Urothelium cell line (cell line): ENCODE data around the gene SEMA7A.

Source experiments
- DNase-seq: peaks from one replicate; pipeline ENCODE4 v3.0.0; 2011; ENCODE audit warnings: low spot score, mixed read lengths
- FAIRE-seq: peaks from 2 replicates; lab custom pipeline; 2011; peaks lifted over from hg19 to GRCh38; lab: Jason Lieb, UNC

The SEMA7A gene

DNA sequence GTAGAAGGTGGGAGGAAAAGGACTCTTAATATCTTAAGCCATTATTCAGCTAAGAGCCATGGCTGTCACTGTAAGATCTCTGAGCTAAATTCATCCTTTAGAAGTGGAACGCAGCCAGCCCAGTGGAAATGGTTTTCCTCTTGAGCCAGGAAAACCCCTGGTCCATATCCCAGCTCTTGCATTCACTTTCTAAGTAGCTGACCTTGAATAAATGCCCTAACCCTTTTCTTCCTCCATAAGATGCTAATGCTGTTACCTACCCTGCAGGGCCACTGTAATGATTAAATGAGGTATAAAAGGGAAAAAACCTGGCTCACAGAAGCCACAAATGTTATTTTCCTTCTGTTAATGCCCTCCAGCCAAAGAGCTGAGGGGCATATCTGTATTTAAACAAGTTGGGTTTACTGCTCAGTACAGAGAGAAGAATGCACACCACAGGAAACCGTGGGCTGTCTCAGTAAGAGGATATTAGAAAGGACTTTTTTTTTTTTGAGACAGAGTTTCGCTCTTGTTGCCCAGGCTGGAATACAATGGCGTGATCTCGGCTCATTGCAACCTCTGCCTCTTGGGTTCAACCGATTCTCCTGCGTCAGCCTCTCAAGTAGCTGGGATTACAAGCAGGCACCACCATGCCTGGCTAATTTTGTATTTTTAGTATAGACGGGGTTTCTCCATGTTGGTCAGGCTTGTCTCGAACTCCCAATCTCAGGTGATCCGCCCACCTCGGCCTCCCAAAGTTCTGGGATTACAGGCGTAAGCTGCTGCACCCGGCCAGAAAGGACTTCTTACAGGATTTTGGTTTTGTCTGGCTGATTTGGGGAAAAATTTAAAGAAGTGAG lies 20.4 kb upstream of the SEMA7A start:
- no peak for DNase-seq
- no peak for FAIRE-seq

GRCh38 chr15:74451861-74452835 lies 18.4 kb upstream of the SEMA7A start:
- FAIRE-seq: no peak
- no peak for DNase-seq

- DNase-seq (no peak), FAIRE-seq (no peak)
Observed at GRCh38 chr15:74451322-74451721, 17.6 kb upstream of the SEMA7A start.

DNA sequence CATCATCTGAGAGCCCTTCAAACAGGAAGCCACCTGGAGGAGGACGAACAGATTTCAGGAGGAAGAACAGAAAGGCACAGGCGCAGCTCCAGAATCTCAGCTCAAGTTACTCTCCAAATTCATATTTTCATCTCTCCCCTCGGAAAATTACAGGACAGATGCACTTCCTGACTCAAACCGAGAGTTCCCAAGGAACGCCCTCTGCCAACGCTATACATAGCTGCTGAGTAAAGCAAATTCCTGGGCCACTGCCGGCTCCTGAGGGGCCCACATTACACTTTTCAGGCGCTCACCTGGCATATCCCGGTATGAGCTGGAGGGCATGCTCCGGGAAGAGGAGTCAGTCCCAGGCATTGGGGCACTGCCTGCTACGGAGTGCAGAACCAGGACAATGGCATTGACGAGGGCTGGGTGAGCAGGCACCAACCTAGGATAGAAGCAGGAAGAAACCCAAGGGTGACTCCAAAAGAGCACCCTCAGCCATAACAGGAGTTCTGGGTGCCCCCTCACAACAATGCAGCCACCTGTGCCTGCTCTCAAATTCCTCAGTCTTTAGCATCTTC lies 16.0 kb upstream of the SEMA7A start:
- no peak for DNase-seq
- FAIRE-seq: no peak

DNA sequence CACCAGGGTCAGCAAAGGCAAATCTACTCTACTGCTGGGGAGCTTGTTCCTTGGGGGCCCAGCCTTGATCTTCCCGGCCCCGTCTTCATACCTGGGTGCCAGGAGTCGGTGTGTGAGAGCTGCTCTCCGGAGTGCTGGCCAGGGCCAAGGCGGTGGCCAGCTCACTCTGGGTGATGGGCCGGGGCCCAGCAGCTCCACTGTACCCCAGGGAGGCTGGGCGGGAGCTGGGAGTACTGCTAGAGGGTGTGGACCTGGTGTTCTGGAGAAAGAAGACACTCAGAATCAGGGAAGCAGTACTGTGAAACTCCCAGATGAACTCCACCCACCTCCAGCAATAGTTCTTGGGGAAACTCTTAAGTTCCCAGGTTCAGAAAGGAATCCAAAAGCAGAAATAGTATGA lies 15.3 kb upstream of the SEMA7A start:
- no peak for FAIRE-seq
- no peak for DNase-seq

DNA sequence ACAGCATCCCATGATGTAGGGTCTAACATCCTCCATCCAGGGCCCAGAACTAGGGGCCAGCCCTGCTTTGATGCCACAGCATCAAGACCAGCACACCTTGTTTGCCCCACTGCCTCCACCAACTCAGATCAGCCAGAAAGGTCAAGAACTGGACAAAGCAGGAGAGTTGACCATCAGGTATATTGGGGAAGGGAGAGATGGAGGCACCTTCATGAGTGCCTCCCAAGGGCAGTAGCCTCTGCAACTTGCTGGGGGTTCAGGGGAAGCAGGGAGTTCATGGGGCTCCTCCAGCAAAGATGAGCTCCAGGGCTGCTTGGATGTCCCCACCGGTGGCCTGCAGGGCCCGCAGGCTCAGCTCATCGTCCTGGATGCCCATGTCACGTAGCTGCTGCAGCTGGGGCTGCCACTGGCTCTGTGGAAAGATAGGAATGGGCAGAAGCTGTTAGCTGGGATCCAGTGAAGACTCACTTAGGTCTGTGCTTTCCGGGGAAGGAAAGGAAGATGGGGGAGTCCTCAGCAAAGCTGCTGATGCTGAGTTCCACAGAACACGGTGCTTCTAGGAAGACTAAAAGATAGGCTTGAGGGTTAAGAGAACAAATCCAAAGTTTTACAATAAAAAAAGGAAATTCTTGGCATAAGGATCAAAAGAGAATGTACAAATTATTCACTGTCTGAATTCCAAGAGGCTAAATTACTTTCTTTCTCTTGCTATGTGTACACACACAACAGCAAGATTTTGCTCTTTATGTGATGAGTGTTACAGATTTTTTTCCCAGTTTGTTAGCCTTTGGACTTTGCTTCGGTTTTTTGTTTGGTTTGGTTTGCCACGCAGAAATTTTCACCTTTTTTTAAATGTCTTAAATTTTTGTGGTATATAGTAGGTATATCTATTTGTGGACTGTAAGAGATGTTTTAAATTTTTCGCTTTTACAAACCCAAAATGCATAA lies 12.3 kb upstream of the SEMA7A start:
- no peak for DNase-seq
- no peak for FAIRE-seq

DNA sequence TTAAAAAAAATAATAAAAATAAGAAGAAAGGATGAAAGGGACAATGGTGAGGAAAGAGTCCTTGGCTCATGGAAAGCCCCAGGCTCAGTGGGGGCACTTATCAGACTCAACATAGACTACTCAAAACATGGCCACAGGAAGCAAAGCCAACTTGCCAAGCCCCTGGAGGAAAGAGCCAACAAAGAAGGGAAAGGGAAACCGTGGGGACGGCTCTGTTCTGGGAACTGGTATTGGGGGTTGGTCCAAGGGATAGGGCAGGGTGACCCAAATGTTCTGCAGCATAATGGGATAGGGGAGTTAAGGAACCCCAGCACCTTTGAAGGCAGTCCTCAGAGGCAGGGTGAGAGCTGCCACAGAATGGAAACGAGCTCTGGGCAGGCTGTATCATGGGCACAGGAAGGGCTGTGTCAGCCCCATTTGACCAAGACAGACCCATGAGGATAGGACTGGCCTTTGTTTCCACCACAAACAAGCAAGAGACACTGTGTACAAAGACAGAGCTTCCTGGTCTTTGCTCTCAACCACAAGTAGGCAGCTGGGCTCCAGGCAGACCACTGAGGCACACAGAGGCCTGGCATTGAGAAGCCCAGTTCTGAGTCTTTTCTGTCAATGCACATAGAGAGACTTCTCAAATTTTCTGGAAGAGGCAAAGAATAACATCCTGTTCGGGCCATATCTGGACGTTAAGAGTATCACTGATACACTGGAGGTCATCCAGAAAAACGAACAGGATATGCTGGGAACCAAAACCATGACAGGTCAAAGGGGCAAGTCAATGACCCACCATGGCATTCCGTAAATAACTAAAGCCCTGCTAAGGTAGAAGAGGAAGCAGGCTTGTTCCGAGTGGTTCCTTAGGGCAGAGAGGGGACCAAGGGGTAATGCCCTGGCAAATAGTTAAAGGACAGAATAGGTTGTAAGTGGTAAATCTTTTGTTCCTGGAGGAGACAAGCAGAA lies 10.6 kb upstream of the SEMA7A start:
- no peak for FAIRE-seq

GRCh38 chr15:74443100-74443909 lies 9.5 kb upstream of the SEMA7A start:
- FAIRE-seq: no peak
- no peak for DNase-seq

More for the DNA sequence above, 10.6 kb upstream of the SEMA7A start:
- DNase-seq: no peak

DNA sequence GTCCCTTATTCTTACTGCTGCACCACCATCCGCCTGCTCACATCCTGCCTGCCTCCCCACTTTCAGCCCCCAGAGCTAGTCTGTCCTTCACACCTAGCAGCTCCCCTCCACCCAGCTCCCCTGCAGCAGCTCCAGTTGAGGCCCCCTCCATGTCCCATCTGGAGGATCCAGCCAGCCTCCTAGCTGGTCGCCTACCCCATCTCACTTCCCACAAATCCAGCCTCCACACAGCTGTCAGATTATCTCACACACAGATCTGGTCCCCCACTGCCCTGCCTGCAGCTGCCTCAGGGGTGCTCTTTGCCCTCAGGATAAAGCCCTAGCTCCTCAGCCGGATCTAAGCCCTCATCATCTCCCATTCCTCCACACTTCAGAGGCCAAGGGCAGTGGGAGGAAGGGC lies 8.8 kb upstream of the SEMA7A start:
- FAIRE-seq (no peak), DNase-seq (no peak)

DNA sequence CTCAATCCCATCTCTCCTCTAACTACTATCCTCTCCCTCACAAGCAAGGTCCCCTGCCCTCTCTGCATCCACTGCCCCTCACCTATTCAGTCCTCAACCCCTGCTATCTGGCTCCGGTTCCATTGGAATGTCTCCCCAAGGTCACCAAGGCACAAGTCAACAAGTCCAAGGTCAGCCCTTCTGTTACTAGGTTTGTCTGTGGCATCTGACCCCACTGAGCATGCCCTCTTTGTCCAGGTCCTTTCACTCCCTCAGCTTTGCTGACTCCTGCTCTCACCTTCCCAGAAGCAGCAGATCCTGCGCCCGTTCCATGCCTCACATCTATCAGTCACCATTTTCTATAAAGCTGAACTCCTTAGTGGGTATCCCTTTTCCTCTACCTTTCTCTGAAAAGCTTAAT lies 8.3 kb upstream of the SEMA7A start:
- FAIRE-seq (no peak), DNase-seq (no peak)

- no peak for DNase-seq
- no peak for FAIRE-seq
Observed at GRCh38 chr15:74441248-74441941, 7.6 kb upstream of the SEMA7A start.

DNA sequence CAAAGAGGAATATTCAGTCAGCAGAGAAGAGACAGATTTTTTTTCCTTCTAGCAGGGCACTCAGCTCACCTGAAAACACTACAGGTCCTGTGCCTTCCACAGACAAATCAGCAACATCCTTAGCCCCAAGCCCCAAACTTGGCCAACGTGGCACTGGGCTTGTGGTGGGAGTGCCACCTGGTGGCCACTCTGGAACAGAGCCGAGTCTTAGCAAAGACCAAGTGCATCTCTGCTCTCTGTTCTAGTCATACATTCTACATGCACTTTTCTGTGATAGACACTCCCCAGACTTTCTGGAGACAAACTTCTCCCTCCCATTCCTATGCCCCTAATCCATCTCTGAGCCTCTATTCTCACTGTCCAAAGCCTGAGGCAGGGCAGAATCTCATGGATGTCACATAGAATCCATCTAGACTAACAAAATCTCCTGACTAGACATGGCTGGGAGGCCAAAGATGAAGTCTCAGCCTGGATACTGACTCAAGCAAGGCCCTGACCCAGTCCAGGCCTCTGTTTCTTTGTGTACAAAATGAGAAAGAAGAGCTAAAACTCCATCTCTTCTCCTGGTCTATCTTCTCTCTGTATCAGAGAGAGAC lies 5.1 kb upstream of the SEMA7A start:
- peak; percentile 68 for DNase-seq
- FAIRE-seq: no peak

DNA sequence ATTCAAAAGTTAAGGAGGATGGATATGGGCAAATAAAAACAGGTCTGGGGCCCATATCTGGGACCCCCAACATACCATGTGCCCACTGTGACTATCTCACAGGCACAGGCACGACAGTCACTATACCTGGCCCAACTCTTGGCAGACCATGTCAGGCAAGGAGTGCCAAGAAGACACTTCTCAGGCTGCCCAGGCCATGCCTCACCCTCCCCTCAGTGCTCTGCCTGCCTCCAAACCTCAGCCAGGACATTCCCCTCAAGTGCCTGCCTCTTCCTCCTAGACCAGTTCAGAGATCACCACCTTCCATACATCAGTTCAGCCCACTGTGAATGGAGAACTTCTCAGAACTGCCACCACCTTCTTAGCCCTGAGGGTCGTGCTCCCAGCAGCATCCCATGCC lies 4.4 kb upstream of the SEMA7A start:
- FAIRE-seq: no peak
- DNase-seq: no peak

DNA sequence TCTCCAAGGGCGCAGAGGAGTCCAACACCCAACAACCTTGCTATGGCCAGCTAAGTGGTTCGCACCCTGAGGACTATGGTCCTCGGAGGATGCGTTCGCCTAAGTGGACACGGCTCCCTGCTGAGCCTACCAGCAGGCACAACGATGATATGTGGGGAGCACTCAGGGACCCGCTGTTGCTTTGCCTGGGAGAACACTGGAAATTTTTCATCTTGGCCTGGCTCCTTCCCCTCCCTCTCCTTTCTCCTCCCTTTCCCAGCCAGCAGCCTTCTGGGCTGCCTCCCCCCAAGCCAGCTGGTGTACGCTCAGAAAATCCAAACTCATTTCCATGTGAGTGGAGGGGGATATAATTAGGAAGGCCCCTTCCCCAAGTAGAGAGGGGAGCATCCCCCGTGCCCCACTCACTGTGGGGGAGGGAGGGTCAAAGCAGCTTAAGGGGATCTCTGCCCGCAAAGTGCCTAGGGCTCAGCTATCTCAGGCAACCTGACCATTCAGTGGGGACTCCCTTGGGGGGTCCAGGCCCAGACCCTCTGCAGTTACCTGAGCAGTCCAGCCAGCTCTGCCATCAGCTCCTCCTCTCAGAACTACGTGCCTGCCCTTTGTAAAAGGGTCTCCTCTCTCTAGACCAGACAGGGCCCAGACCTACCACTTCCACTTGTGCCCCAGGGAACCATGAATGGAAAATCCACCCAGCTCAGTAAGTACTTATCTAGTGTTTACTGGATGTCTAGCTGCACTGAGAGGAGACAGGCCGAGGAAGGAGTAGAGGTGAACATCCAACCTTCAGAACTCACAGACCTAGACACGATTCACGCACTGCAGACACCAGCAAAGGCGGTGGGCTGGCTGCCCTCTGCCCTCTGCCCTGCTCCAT lies 742 bp upstream of the SEMA7A start:
- DNase-seq (no peak), FAIRE-seq (no peak)

GRCh38 chr15:74432968-74433591 lies 678 bp downstream of the SEMA7A start:
- FAIRE-seq (no peak), DNase-seq (peak; percentile 49)
